Colonic mucosa (tissue), 4 donors: Measurements from ENCODE around the gene ENPP4. TPM values are rescaled to one million over a fixed set of nuclear protein-coding genes. Genes with fewer than 3 reads are reported as not detected.

Source experiments
- DNase-seq: peaks from one replicate; pipeline ENCODE4 v3.0.0-alpha.2; 2020
- H3K27ac ChIP-seq: fragments of 200-600 bp; one replicate; pipeline ENCODE4 v1.8.0; 2021
- H3K27me3 ChIP-seq: fragments of 200-600 bp; one replicate; pipeline ENCODE4 v1.8.0; 2021
- H3K36me3 ChIP-seq: fragments of 200-600 bp; one replicate; pipeline ENCODE4 v1.8.0; 2021
- H3K4me1 ChIP-seq: fragments of 200-600 bp; one replicate; pipeline ENCODE4 v1.8.0; 2021; ENCODE audit warnings: mild to moderate bottlenecking
- H3K4me3 ChIP-seq: fragments of 200-600 bp; one replicate; pipeline ENCODE4 v1.8.0; 2021
- H3K9ac ChIP-seq, 2 donors: one replicate each; pipeline ENCODE4 v1.7.0; 2013; ENCODE audit warnings: control low read depth in 2 of 2, low read depth in 2 of 2, low read length in 2 of 2
- H3K9me3 ChIP-seq: fragments of 200-600 bp; one replicate; pipeline ENCODE4 v1.8.0; 2021
- CTCF ChIP-seq: fragments of 200-600 bp; IDR thresholded peaks from one replicate; pipeline ENCODE4 v1.8.0; 2022; ENCODE audit warnings: antibody characterized with exemption, mild to moderate bottlenecking
- intact Hi-C: fragments of 100-400 bp; cut with DNase I; formaldehyde crosslinking; loops from one replicate; pipeline ENCODE4 v1.14.1; 2022
- total RNA-seq, 2 donors: library from RNA; stranded (reverse); fragmentation: NEBNext Ultra II Directional in 1 of 2; extraction: Animal tissue kit (Norgen Biotek cat#: 25700) in 1 of 2; gene quantifications; one replicate each; pipeline ENCODE4 v1.2.1, GENCODE V29; 2021
- donor health status: healthy.
- donor health status: DM: no; HTN: no; CAD: no.
- donor health status: DM: no; HTN: no; CAD: no.

The ENPP4 gene
- total RNA-seq, 2 donors from 2014 or later: 14.2 to 28.4 TPM

GRCh38 chr6:46184114-46184513 is 54.3 kb downstream of the ENPP4 start:
- no peak for DNase-seq
- no peaks in the 10 kb centered on the region for H3K4me1 ChIP-seq
- no peaks in the 10 kb centered on the region for H3K27me3 ChIP-seq
- TF ChIP-seq CTCF: no peak
- H3K9ac ChIP-seq: no peak overlapping the region
- intact Hi-C loops: no loop called here
- no peak overlapping the region for H3K27ac ChIP-seq
- no peak overlapping the region for H3K4me3 ChIP-seq
- no peaks in the 10 kb centered on the region for H3K9me3 ChIP-seq
- H3K36me3 ChIP-seq: no peaks in the 10 kb centered on the region

- no peak for DNase-seq
- no peak overlapping the region for H3K9ac ChIP-seq
- H3K9me3 ChIP-seq: no peaks in the 10 kb centered on the region
- H3K4me1 ChIP-seq: no peaks in the 10 kb centered on the region
- no peaks in the 10 kb centered on the region for H3K27me3 ChIP-seq
- intact Hi-C loops: no loop called here
- no peak for TF ChIP-seq CTCF
- no peak overlapping the region for H3K4me3 ChIP-seq
- H3K27ac ChIP-seq: no peak overlapping the region
- no peaks in the 10 kb centered on the region for H3K36me3 ChIP-seq
Observed at GRCh38 chr6:46186583-46186982, 56.8 kb downstream of the ENPP4 start.

- H3K9ac ChIP-seq: no peak overlapping the region
- DNase-seq: no peak
- H3K36me3 ChIP-seq: no peaks in the 10 kb centered on the region
- TF ChIP-seq CTCF: no peak
- H3K4me1 ChIP-seq: no peaks in the 10 kb centered on the region
- no peaks in the 10 kb centered on the region for H3K9me3 ChIP-seq
- no peak overlapping the region for H3K27ac ChIP-seq
- intact Hi-C loops: no loop called here
- no peak overlapping the region for H3K4me3 ChIP-seq
- no peaks in the 10 kb centered on the region for H3K27me3 ChIP-seq
Observed at GRCh38 chr6:46189726-46190125, 59.9 kb downstream of the ENPP4 start.

GRCh38 chr6:46190889-46191288 is 61.1 kb downstream of the ENPP4 start:
- Histone ChIP-seq H3K27ac (no peak overlapping the region), H3K27me3 (no peaks in the 10 kb centered on the region), H3K9me3 (no peaks in the 10 kb centered on the region), H3K4me1 (no peaks in the 10 kb centered on the region), H3K36me3 (no peaks in the 10 kb centered on the region), H3K9ac (no peak overlapping the region), H3K4me3 (no peak overlapping the region)
- intact Hi-C loops: no loop called here
- no peak for TF ChIP-seq CTCF
- no peak for DNase-seq

GRCh38 chr6:46191961-46192360 is 62.2 kb downstream of the ENPP4 start:
- no peaks in the 10 kb centered on the region for H3K27me3 ChIP-seq
- intact Hi-C loops: no loop called here
- H3K4me3 ChIP-seq: no peak overlapping the region
- H3K36me3 ChIP-seq: no peaks in the 10 kb centered on the region
- H3K9ac ChIP-seq: no peak overlapping the region
- TF ChIP-seq CTCF: no peak
- no peak overlapping the region for H3K27ac ChIP-seq
- H3K9me3 ChIP-seq: no peaks in the 10 kb centered on the region
- H3K4me1 ChIP-seq: no peaks in the 10 kb centered on the region
- DNase-seq: no peak

Other genes starting within 250 kb of the ENPP4 start
- gene CLIC5, start 114.1 kb upstream of the ENPP4 start, total RNA-seq: 10 to 100 TPM; 72.8 to 74.9 TPM
- gene ENPP5, start 41.0 kb downstream of the ENPP4 start, total RNA-seq: 1 to 10 TPM; 3.6 to 4.3 TPM